GM06990 (cell line): ENCODE results near the gene CST9L.

Experiments
- DNase-seq: peaks from one replicate; pipeline ENCODE4 v3.0.0-alpha.2; 2011; ENCODE audit not compliant: insufficient read length; ENCODE audit errors: extremely low read depth
- H3K27me3 ChIP-seq: replicated peaks from 2 replicates; pipeline ENCODE4 v1.6.0; 2011; ENCODE audit warnings: low read length; ENCODE audit not compliant: control insufficient read depth, insufficient read depth
- H3K36me3 ChIP-seq: 2 replicates; pipeline ENCODE4 v1.5.1; 2011; ENCODE audit warnings: low read length; ENCODE audit not compliant: control insufficient read depth, insufficient read depth
- H3K4me3 ChIP-seq: replicated peaks from 2 replicates; pipeline ENCODE4 v1.5.1; 2011; ENCODE audit warnings: low read depth, mild to moderate bottlenecking, control low read depth, low read length
- TF ChIP-seq, protein P1 (sequence below): IDR thresholded peaks from 2 replicates; pipeline ENCODE4 v1.5.1; 2011; ENCODE audit warnings: low read length, control low read depth, mild to moderate bottlenecking, inconsistent platforms; ENCODE audit not compliant: insufficient read depth, poor library complexity, severe bottlenecking

The CST9L gene

DNA sequence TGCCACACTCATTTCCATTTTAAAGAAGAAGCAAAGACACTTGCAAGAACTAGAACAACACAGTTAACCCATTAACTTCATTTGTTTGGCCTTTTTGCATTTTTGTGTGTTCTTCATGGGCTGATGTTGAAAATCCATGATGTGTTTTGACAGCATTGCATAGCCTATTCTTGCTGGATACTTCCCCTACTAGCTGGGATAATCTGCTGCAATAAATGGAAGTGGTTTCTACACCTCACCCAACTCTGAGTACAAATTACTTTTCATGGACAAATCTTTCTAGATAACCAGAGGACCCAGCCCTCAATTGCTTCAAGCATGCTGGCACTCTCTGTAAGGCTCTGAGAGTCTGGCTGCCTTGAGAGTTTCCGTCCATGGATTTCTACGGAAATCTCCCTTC, 26.5 kb downstream of the CST9L start:
- TF ChIP-seq, protein P1, sequence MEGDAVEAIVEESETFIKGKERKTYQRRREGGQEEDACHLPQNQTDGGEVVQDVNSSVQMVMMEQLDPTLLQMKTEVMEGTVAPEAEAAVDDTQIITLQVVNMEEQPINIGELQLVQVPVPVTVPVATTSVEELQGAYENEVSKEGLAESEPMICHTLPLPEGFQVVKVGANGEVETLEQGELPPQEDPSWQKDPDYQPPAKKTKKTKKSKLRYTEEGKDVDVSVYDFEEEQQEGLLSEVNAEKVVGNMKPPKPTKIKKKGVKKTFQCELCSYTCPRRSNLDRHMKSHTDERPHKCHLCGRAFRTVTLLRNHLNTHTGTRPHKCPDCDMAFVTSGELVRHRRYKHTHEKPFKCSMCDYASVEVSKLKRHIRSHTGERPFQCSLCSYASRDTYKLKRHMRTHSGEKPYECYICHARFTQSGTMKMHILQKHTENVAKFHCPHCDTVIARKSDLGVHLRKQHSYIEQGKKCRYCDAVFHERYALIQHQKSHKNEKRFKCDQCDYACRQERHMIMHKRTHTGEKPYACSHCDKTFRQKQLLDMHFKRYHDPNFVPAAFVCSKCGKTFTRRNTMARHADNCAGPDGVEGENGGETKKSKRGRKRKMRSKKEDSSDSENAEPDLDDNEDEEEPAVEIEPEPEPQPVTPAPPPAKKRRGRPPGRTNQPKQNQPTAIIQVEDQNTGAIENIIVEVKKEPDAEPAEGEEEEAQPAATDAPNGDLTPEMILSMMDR: no peak
- Histone ChIP-seq H3K36me3 (no peaks in the 10 kb centered on the region), H3K27me3 (no peaks in the 10 kb centered on the region; the same call in none of the 2 replicates), H3K4me3 (no peak overlapping the region)
- DNase-seq: no peak

DNA sequence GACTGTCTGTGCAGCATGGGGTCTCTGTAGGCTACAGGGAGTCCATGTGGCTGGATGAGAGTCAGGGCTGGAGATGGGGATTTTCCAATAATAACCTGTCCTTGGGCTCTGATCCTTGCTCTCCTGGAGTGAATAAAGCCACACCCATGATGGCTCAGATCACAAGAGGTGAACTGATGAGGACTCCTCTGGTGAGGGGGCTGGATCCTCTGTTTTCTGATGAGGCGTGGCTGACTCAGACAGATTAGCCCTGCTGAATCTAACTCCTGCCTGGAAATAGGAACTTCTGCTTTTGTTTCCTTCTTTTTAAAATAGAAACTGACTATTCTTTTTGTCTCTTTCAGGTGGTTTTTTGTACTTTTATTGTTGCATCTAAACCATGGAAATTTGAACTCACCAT, 27.0 kb downstream of the CST9L start:
- TF ChIP-seq, protein P1: no peak
- H3K27me3 ChIP-seq: no peaks in the 10 kb centered on the region; the same call in none of the 2 replicates
- DNase-seq: no peak
- no peak overlapping the region for H3K4me3 ChIP-seq
- no peaks in the 10 kb centered on the region for H3K36me3 ChIP-seq

DNA sequence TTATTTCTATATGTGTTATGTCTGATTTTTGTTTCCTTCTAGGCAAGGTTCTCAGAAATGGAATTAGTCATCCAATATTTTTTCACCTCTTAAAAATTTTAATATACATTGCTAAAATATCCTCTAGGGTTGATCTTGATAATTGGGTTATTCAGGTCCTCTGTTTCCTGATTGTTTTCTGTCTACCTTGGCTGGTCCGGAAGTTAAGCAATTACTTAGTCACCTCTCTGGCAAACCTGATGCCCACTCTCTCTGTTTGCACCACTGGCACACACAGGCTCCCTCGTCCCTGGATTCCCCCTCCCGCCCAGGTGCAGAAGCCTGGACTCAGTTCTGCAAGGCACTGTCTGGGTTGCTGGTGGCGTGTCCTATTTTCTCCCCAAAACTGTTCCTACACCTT, 27.7 kb downstream of the CST9L start:
- H3K27me3 ChIP-seq: no peaks in the 10 kb centered on the region; the same call in none of the 2 replicates
- no peak overlapping the region for H3K4me3 ChIP-seq
- no peak for DNase-seq
- TF ChIP-seq, protein P1: no peak
- no peaks in the 10 kb centered on the region for H3K36me3 ChIP-seq

DNA sequence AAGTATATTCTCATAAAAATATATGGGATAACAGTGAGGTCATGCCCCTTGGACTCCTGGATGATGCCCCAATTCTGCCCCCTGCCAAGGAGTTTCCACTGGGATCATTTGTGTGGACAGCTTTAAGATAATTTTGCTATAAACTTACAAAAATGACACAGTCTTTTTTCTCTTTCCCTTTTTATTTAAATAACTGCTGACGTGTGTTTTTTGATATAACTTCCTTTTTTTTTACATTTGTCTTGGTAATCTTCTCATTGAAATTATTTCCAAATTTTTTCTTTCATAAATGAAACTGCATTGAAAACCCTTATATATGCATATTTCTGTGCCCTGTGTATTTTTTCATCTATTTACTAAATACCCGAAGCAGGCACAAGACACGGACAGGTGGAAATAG, 31.3 kb downstream of the CST9L start:
- no peak for DNase-seq
- TF ChIP-seq, protein P1: no peak
- H3K27me3 ChIP-seq: no peaks in the 10 kb centered on the region; the same call in none of the 2 replicates
- no peaks in the 10 kb centered on the region for H3K36me3 ChIP-seq
- no peak overlapping the region for H3K4me3 ChIP-seq

DNA sequence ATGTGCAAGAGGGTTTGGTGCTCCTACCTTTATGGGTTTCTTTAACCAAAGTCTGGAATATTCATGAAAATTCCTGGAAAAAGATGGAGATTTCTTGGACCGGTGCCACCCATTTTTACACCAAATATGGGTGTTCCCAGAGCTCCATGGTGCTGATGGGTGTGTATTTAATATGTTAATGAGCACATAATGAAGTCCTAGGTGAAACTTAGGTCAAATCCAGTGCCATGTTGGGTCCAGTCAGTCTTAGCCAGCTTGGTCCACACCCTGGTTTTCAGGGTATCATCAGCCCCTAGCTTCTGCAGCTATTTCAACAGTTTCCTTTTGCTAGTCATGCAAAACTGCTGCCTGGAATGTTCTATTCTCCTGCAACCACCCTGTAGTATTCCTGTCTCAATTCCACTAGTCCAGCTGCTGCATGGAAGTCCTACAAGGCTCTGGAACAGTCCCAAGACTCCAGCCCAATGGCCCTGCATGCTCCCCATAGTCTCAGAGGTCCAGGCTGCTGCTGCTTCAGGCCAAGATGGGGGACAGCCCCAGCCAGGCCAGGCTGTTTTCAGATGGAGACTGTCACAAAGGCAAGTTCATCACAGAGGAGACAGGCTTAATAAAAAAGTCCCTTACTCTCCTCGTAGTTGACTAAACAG, 31.8 kb downstream of the CST9L start:
- Histone ChIP-seq H3K36me3 (no peaks in the 10 kb centered on the region), H3K27me3 (no peaks in the 10 kb centered on the region; the same call in 1 of the 2 replicates), H3K4me3 (no peak overlapping the region)
- TF ChIP-seq, protein P1: no peak
- no peak for DNase-seq
